NCI-H460 (cell line): ENCODE results near the gene DPP10. TPM values are rescaled to one million over a fixed set of nuclear protein-coding genes. Genes with fewer than 3 reads are reported as not detected.
A peak's percentile ranks its signal among the peaks of the same experiment; 100 is the strongest.
"Not testable (repeated sequence)": the region's sequence is repeated elsewhere in the genome, so short reads cannot be mapped to it uniquely, and the experiment has no call there.

Source experiments
- DNase-seq: peaks from one replicate; pipeline ENCODE4 v3.0.0-alpha.2; 2016; ENCODE audit warnings: low read depth; ENCODE audit errors: extremely low read depth
- total RNA-seq: library from RNA; depleted of rRNA; stranded (reverse); fragments of >200 nt; shearing (Covaris generic); gene quantifications from 2 replicates; pipeline ENCODE4 v1.2.3, GENCODE V29; 2014

DPP10 gene
- total RNA-seq, 1 experiment from 2014 or later = 53.0 TPM

GRCh38 chr2:115384399-115384798 is 942.0 kb downstream of the DPP10 start:
- no peak for DNase-seq

GRCh38 chr2:115386465-115386864 is 944.0 kb downstream of the DPP10 start:
- DNase-seq = no peak

GRCh38 chr2:115389024-115389423 is 946.6 kb downstream of the DPP10 start:
- no peak for DNase-seq

GRCh38 chr2:115389898-115390565 is 947.6 kb downstream of the DPP10 start:
- DNase-seq = no peak

GRCh38 chr2:115396579-115396978 is 954.1 kb downstream of the DPP10 start:
- DNase-seq = no peak

GRCh38 chr2:115400940-115401339 is 958.5 kb downstream of the DPP10 start:
- DNase-seq = no peak

- DNase-seq = peak; percentile 54
Measured at GRCh38 chr2:115412501-115412900, 970.1 kb downstream of the DPP10 start.

- peak; percentile 38 for DNase-seq
Measured at GRCh38 chr2:115413791-115414190, 971.4 kb downstream of the DPP10 start.

GRCh38 chr2:115414466-115414865 is 972.0 kb downstream of the DPP10 start:
- no peak for DNase-seq

- no peak for DNase-seq
Measured at GRCh38 chr2:115422004-115422634, 979.7 kb downstream of the DPP10 start.

GRCh38 chr2:115427436-115427835 is 985.0 kb downstream of the DPP10 start:
- no peak for DNase-seq

- DNase-seq = not testable (repeated sequence)
Measured at GRCh38 chr2:115440746-115441145, 998.3 kb downstream of the DPP10 start.

GRCh38 chr2:115443539-115444185 is 1001.2 kb downstream of the DPP10 start:
- DNase-seq = peak; percentile 85

- DNase-seq = no peak
Measured at GRCh38 chr2:115460008-115460407, 1017.6 kb downstream of the DPP10 start.

- no peak for DNase-seq
Measured at GRCh38 chr2:115480741-115481140, 1038.3 kb downstream of the DPP10 start.

GRCh38 chr2:115481842-115482241 is 1039.4 kb downstream of the DPP10 start:
- no peak for DNase-seq

GRCh38 chr2:115483666-115484065 is 1041.2 kb downstream of the DPP10 start:
- DNase-seq = no peak

- DNase-seq = no peak
Measured at GRCh38 chr2:115484486-115484885, 1042.0 kb downstream of the DPP10 start.

GRCh38 chr2:115484983-115485382 is 1042.5 kb downstream of the DPP10 start:
- DNase-seq = no peak

- no peak for DNase-seq
Measured at GRCh38 chr2:115491186-115491793, 1048.8 kb downstream of the DPP10 start.

GRCh38 chr2:115505331-115505730 is 1062.9 kb downstream of the DPP10 start:
- peak; percentile 76 for DNase-seq

- no peak for DNase-seq
Measured at GRCh38 chr2:115520727-115521126, 1078.3 kb downstream of the DPP10 start.
